Colonic mucosa (tissue), 4 donors: Measurements from ENCODE around the gene BAIAP3. TPM values are rescaled to one million over a fixed set of nuclear protein-coding genes. Genes with fewer than 3 reads are reported as not detected.

Experiments used
- DNase-seq: peaks from one replicate; pipeline ENCODE4 v3.0.0-alpha.2; 2020
- H3K27ac ChIP-seq: fragments of 200-600 bp; one replicate; pipeline ENCODE4 v1.8.0; 2021
- H3K27me3 ChIP-seq: fragments of 200-600 bp; one replicate; pipeline ENCODE4 v1.8.0; 2021
- H3K36me3 ChIP-seq: fragments of 200-600 bp; one replicate; pipeline ENCODE4 v1.8.0; 2021
- H3K4me1 ChIP-seq: fragments of 200-600 bp; one replicate; pipeline ENCODE4 v1.8.0; 2021; ENCODE audit warnings: mild to moderate bottlenecking
- H3K4me3 ChIP-seq: fragments of 200-600 bp; one replicate; pipeline ENCODE4 v1.8.0; 2021
- H3K9ac ChIP-seq, 2 donors: one replicate each; pipeline ENCODE4 v1.7.0; 2013; ENCODE audit warnings: control low read depth in 2 of 2, low read depth in 2 of 2, low read length in 2 of 2
- H3K9me3 ChIP-seq: fragments of 200-600 bp; one replicate; pipeline ENCODE4 v1.8.0; 2021
- intact Hi-C: fragments of 100-400 bp; cut with DNase I; formaldehyde crosslinking; loops from one replicate; pipeline ENCODE4 v1.14.1; 2022
- total RNA-seq, 2 donors: library from RNA; stranded (reverse); fragmentation: NEBNext Ultra II Directional in 1 of 2; extraction: Animal tissue kit (Norgen Biotek cat#: 25700) in 1 of 2; gene quantifications; one replicate each; pipeline ENCODE4 v1.2.1, GENCODE V29; 2021
- TF ChIP-seq, protein P1 (sequence below): fragments of 200-600 bp; IDR thresholded peaks from one replicate; pipeline ENCODE4 v1.8.0; 2022; ENCODE audit warnings: antibody characterized with exemption, mild to moderate bottlenecking
- donor health status: healthy.
- donor health status: DM: no; HTN: no; CAD: no.
- donor health status: DM: no; HTN: no; CAD: no.

The BAIAP3 gene
- total RNA-seq, 2 donors from 2014 or later: 5.5 to 9.8 TPM

DNA sequence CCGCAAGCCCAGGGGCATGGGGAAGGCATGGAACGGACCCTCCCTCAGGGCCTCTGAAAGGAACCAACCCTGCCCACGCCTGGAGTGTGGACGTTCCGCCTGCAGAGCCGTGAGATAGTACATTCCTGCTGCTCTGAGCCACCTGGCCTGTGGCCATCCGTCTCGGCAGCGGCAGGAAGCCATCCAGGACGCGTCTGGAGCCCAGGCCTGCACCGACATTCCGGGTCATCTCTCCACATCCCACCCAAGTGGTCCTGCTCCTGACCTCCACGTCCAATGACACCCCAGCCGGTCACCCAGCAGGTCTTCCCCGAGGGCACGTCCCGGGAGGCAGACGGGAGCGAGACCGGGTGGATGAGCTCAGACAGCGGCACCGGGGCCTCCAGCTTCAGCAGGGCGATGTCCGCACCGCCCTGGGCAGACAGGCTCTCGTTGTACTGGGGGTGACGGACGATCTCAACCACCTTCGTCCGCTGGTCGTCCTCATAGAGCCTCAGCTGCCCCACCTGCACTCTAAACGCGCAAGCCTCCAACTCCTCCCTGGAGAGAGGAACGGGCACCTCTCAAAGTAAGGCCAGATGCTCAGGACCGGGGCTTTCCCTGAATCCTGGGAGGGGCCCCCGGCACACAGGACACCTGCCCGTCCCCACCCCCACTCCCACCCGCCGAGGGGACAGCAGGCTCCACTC lies 45.3 kb upstream of the BAIAP3 start:
- intact Hi-C loops: no loop called here
- Histone ChIP-seq H3K9me3 (no peaks in the 10 kb centered on the region), H3K36me3 (no peaks in the 10 kb centered on the region), H3K4me1 (peaks cover 3% of the 10 kb centered on the region), H3K27ac (no peak overlapping the region), H3K9ac (no peak overlapping the region), H3K27me3 (peaks cover 21% of the 10 kb centered on the region), H3K4me3 (no peak overlapping the region)
- TF ChIP-seq, protein P1, sequence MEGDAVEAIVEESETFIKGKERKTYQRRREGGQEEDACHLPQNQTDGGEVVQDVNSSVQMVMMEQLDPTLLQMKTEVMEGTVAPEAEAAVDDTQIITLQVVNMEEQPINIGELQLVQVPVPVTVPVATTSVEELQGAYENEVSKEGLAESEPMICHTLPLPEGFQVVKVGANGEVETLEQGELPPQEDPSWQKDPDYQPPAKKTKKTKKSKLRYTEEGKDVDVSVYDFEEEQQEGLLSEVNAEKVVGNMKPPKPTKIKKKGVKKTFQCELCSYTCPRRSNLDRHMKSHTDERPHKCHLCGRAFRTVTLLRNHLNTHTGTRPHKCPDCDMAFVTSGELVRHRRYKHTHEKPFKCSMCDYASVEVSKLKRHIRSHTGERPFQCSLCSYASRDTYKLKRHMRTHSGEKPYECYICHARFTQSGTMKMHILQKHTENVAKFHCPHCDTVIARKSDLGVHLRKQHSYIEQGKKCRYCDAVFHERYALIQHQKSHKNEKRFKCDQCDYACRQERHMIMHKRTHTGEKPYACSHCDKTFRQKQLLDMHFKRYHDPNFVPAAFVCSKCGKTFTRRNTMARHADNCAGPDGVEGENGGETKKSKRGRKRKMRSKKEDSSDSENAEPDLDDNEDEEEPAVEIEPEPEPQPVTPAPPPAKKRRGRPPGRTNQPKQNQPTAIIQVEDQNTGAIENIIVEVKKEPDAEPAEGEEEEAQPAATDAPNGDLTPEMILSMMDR: no peak
- no peak for DNase-seq

DNA sequence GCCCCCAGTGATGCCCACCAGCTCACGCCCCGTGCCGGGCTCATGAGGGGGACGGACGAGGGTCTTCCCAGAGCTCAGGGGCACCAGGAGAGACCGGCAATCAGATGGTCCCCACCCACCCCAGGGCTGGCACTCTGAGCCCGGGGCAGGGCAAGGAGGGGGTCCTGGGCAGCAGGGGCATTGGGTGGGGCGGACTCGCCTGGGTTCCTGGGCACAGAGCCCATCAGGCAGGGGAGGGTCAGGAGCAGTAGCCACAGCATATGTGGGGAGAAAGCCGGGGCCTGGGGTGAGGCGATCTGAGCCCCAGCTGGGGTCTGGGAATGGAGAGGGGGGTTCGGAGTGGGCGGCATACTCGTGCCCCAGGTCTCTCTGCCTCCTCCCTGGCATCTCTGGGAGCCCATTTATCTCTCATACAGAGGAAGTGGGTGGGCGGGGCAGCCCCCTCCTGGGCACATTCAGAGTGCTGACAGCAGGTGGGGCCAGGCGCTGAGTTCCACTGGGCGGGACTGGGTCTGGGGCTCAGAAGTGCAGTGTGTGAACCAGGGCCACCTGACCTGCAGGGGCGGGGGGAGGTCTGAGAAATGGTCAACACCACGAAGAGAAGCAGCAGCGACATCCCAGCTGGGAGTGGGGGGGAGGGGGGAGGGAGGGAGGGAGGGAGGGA lies 44.5 kb upstream of the BAIAP3 start:
- peaks cover 21% of the 10 kb centered on the region for H3K27me3 ChIP-seq
- DNase-seq: no peak

DNA sequence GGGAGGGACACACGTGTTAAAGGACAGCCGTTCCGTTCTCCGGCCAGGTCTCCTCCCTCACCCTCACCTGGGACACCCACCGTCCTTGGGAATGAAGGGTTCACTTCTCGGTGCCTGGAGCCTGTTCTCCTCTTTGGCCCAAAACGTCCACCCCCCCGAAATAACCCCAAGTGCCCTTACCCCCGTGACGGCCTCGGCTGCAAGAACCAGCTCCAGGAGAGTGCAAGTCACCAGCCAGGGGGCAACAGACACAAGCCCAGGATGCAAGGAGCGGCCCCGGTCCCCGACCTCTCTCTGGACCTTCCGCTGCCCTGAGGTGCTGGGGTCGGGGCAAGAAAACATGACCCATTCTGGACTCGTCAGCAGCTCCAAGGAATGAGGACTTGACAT lies 44.0 kb upstream of the BAIAP3 start:
- H3K4me3 ChIP-seq: no peak overlapping the region
- peaks cover 3% of the 10 kb centered on the region for H3K4me1 ChIP-seq
- TF ChIP-seq, protein P1: no peak
- no peaks in the 10 kb centered on the region for H3K9me3 ChIP-seq
- H3K27me3 ChIP-seq: peaks cover 21% of the 10 kb centered on the region
- no peak overlapping the region for H3K27ac ChIP-seq
- intact Hi-C loops: no loop called here
- no peak for DNase-seq
- no peaks in the 10 kb centered on the region for H3K36me3 ChIP-seq
- H3K9ac ChIP-seq: no peak overlapping the region

More for the DNA sequence above, 44.5 kb upstream of the BAIAP3 start:
- Histone ChIP-seq H3K4me3 (no peak overlapping the region), H3K27ac (no peak overlapping the region), H3K4me1 (peaks cover 3% of the 10 kb centered on the region), H3K9ac (no peak overlapping the region), H3K9me3 (no peaks in the 10 kb centered on the region), H3K36me3 (no peaks in the 10 kb centered on the region)
- intact Hi-C loops: no loop called here
- TF ChIP-seq, protein P1: no peak

DNA sequence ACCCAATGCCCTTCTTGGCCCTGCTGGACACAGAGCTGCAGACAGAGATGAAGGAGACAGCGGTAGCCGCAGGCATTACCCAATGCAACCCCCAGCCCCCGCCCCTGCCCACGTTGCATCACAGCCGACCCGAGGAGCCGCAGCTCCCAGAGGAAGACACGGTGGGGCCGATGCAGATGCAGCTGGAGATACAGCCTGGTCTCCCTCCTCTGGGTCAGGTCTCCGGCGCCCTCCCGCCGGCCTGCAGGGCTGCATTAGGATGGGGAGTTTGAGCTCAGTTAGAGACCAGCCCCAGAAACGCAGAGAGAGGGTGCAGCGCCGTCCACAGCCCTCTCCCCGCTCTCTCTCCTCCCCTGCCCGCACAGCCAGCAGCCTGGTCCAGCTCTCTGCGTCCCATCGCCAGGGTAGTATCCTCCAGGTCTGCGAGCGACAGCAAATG lies 43.4 kb upstream of the BAIAP3 start:
- no peak for DNase-seq
- TF ChIP-seq, protein P1: no peak
- intact Hi-C loops: no loop called here
- Histone ChIP-seq H3K9ac (no peak overlapping the region), H3K27ac (no peak overlapping the region), H3K4me3 (no peak overlapping the region), H3K27me3 (peaks cover 21% of the 10 kb centered on the region), H3K9me3 (no peaks in the 10 kb centered on the region), H3K36me3 (no peaks in the 10 kb centered on the region), H3K4me1 (peaks cover 3% of the 10 kb centered on the region)

DNA sequence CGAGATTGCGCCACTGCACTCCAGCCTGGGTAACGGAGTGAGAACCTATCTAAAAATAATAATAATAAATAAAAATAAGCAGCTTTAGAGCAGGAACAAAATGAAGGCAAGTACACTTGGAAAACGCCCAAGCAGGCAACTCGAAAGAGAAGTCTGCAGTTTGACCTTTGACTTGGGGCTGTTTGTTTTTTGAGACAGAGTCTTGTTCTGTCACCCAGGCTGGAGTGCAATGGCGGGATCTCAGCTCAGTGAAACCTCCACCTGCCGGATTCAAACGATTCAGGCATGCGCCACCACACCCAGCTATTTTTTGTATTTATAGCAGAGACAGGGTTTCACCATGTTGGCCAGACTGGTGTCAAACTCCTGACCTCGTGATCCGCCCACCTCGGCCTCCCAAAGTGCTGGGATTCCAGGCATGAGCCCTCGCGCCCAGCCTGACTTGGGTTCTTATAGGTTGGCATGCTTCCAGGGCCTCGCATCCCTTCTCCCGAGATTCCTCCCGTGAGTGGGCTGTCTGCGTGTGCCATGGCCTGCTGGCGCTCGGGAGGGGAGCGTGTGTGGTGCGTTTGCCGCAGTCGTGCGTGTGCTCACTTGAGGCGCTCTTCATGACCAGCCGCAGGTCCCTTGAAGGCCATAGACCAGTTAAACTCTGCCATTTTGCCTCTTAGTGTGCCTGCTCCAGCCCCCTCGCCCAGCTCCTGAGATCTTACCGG lies 42.4 kb upstream of the BAIAP3 start:
- intact Hi-C loops: no loop called here
- Histone ChIP-seq H3K27me3 (peaks cover 21% of the 10 kb centered on the region), H3K9me3 (no peaks in the 10 kb centered on the region), H3K9ac (no peak overlapping the region), H3K27ac (no peak overlapping the region), H3K36me3 (no peaks in the 10 kb centered on the region), H3K4me3 (no peak overlapping the region), H3K4me1 (peaks cover 3% of the 10 kb centered on the region)
- DNase-seq: peak; percentile 38
- TF ChIP-seq, protein P1: no peak
